Ascending aorta (tissue), 2 donors: ENCODE measurements around the gene AMDHD2. TPM values are rescaled to one million over a fixed set of nuclear protein-coding genes. Genes with fewer than 3 reads are reported as not detected.
"Not testable (repeated sequence)": the region's sequence is repeated elsewhere in the genome, so short reads cannot be mapped to it uniquely, and the experiment has no call there.

Experiments used
- DNase-seq, 2 donors: peaks; one replicate each; pipeline ENCODE4 v3.0.0-alpha.2; 2019; ENCODE audit warnings: low spot score in 2 of 2
- H3K27ac ChIP-seq, 2 donors: fragments of 200-600 bp; sonication (generic); one replicate each; pipeline ENCODE4 v1.5.1; 2016 to 2017; ENCODE audit warnings: mild to moderate bottlenecking in 1 of 2
- H3K27me3 ChIP-seq: fragments of 200-600 bp; sonication (generic); one replicate; pipeline ENCODE4 v1.5.1; 2017
- H3K36me3 ChIP-seq, 2 donors: fragments of 200-600 bp; sonication (generic); one replicate each; pipeline ENCODE4 v1.5.1; 2016
- H3K4me1 ChIP-seq, 2 donors: fragments of 200-600 bp; sonication (generic); one replicate each; pipeline ENCODE4 v1.5.1; 2016 to 2017; ENCODE audit warnings: mild to moderate bottlenecking in 1 of 2
- H3K4me3 ChIP-seq, 2 donors: fragments of 200-600 bp; sonication (generic); one replicate each; pipeline ENCODE4 v1.5.1; 2016 to 2017; ENCODE audit warnings: mild to moderate bottlenecking in 1 of 2
- H3K9me3 ChIP-seq, 2 donors: fragments of 200-600 bp; sonication (generic); one replicate each; pipeline ENCODE4 v1.5.1; 2016
- intact Hi-C: fragments of 100-400 bp; cut with DNase I; formaldehyde crosslinking; loops from one replicate; pipeline ENCODE4 v1.15.1; 2023
- total RNA-seq: library from RNA; depleted of rRNA; stranded (reverse); fragments of >200 nt; gene quantifications from one replicate; pipeline ENCODE4 v1.1.0, GENCODE V29; 2016

Gene AMDHD2
- total RNA-seq, 1 donor from 2014 or later: 16.1 TPM

DNA sequence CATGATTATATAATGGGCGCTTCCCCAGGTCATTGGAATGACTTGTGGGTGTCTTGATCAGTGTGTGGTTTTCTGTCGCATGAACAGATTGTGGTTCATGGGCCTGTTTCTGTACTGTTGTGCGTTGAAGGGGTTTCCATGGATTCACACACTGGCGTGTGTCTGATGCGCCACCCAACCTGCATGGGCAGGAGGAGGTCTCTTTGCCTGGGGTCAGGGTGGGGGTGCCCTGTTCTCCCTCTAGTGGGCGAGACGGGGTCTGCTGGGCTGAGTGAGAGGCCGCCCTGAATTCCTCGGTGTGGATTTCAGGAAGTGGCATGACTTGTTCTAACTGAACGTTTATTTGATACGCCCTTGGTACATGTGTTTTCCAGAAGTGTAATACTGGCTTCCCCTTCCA lies 60.0 kb downstream of the AMDHD2 start:
- H3K36me3 ChIP-seq, H3K4me1 ChIP-seq, H3K27me3 ChIP-seq, intact Hi-C loops, H3K9me3 ChIP-seq, DNase-seq, H3K27ac ChIP-seq, H3K4me3 ChIP-seq: not testable (repeated sequence)

DNA sequence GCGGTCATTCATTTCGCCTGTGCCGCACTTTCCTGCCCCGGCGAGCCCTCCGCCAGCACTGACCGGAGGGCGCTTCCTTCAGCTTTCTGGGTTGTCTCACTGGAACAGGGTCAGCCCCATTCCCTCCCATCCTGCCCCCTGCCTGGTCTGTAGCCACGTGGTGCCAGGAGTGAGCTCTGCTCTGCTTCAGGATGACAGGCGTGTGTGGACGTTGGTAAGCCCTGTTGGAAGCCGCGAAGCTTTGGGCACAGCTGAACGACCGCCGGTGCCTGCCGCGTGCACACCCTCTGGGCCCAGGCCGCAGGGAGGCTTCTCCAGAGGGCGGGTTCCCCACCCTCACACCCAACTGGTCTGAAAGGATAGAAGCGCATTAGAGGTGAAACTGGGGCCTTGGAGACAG lies 60.6 kb downstream of the AMDHD2 start:
- H3K4me3 ChIP-seq, DNase-seq, H3K27ac ChIP-seq, H3K9me3 ChIP-seq, H3K27me3 ChIP-seq, H3K4me1 ChIP-seq, intact Hi-C loops: not testable (repeated sequence)
- peaks cover 9 to 13% of the 10 kb centered on the region in 2 donors for H3K36me3 ChIP-seq

Other genes starting within 250 kb of the AMDHD2 start
- 25.9 TPM for gene ABCA3, start 179.6 kb upstream of the AMDHD2 start, total RNA-seq
- 0.43 TPM for gene CCNF, start 90.9 kb upstream of the AMDHD2 start, total RNA-seq
- not detected for gene TEDC2, start 60.3 kb upstream of the AMDHD2 start, total RNA-seq
- gene NTN3, start 49.1 kb upstream of the AMDHD2 start, total RNA-seq: not detected
- gene TBC1D24, start 45.2 kb upstream of the AMDHD2 start, total RNA-seq: 22.5 TPM
- 91.9 TPM for gene ATP6V0C, start 6.4 kb upstream of the AMDHD2 start, total RNA-seq
- not detected for gene CEMP1, start 11.0 kb downstream of the AMDHD2 start, total RNA-seq
- 23.2 TPM for gene PDPK1, start 17.6 kb downstream of the AMDHD2 start, total RNA-seq
- gene KCTD5, start 162.2 kb downstream of the AMDHD2 start, total RNA-seq: 10.5 TPM
- not detected for gene PRSS27, start 199.9 kb downstream of the AMDHD2 start, total RNA-seq
- 359 TPM for gene SRRM2, start 232.3 kb downstream of the AMDHD2 start, total RNA-seq